Measurements from ENCODE around the gene NFASC.

The NFASC gene

DNA sequence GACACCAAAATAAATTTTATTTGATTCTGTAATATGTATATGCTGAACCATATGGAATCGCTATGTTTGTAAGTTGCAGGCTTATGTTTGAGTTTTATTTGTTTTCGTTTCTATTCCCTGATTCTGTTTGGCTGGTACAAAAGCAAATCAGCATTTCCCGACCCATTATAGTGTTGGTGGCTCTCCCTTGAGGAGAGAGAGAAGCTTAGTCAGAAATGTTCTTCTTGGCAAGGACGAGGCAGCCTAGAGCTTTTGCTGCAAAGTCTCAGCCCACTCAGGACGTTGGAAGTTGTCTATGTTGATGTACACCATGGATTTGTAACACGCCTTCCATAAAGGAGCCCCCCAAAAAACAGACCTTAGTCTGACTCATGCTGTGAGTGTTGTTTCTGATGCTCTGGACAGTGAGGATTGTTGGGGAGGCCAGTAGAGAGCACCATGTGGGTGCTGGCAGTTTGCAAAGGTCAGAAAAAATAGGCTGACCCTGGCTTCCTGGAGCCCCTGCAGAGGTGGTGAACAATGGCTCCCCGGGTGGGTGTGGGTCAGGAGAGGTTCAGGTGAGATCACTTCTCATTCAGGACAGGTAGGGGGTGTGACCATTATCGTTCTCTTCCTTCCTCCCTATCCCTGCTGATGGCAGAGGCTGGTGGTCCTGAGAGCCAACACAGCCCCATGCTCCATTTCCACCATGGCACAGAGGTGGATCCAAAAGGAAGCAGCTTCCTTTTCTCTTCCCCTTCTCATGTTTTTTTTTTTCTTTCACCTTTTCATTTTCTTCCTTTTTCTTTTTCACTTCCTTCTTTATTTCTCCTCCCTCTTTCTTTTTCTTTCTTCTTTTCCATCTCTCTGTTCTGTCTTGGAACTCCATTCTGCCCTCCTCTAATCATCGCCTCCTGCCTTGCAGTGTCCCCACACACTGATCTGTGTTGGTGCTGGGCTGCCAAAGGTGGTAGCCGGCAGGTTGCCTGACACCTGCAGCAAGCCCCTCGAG is 88.0 kb downstream of the NFASC start:
- DNase-seq (ENCODE audit: insufficient read length, low spot score) = no peak
- FAIRE-seq = no peak
- TF ChIP-seq POLR2A (IDR thresholded peaks at IDR 0.05; ENCODE audit: low read depth, low read length) = no peak
- TF ChIP-seq PAX5 (IDR thresholded peaks at IDR 0.05; ENCODE audit: insufficient read depth, low read length, severe bottlenecking) = no peak
- no peak for TF ChIP-seq TAF1 (IDR thresholded peaks at IDR 0.05; ENCODE audit: low read depth, low read length)
- no peak for TF ChIP-seq SPI1 (IDR thresholded peaks at IDR 0.05; ENCODE audit: low read depth, low read length)
- TF ChIP-seq POU2F2 (IDR thresholded peaks at IDR 0.05; ENCODE audit: low read depth, low read length) = no peak
- TF ChIP-seq POLR2AphosphoS5 (IDR thresholded peaks at IDR 0.05; ENCODE audit: low read depth, low read length) = no peak

DNA sequence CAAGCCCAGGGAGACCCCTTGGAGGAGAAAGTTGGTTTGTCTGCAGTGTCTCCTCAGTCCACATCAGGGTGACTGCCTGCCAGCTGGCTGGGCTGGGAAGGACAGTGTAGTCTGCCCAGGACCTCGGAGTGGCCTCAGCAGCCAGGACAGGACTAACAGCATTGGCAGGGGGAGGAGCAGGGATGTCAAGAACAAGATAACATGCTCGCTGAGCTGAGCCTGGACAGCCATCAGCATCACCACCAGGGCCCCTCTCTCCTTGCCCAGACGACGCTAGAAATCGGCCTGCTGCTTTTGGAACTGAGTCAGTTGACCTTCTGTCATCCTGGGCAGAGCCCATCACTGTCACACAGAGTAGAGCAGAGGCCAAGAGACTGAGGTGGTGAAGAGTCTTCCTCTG is 88.7 kb downstream of the NFASC start:
- TF ChIP-seq POLR2A (IDR thresholded peaks at IDR 0.05; ENCODE audit: low read depth, low read length) = no peak
- no peak for TF ChIP-seq SPI1 (IDR thresholded peaks at IDR 0.05; ENCODE audit: low read depth, low read length)
- no peak for TF ChIP-seq TAF1 (IDR thresholded peaks at IDR 0.05; ENCODE audit: low read depth, low read length)
- TF ChIP-seq POLR2AphosphoS5 (IDR thresholded peaks at IDR 0.05; ENCODE audit: low read depth, low read length) = no peak
- TF ChIP-seq PAX5 (IDR thresholded peaks at IDR 0.05; ENCODE audit: insufficient read depth, low read length, severe bottlenecking) = no peak
- TF ChIP-seq POU2F2 (IDR thresholded peaks at IDR 0.05; ENCODE audit: low read depth, low read length) = no peak
- DNase-seq (ENCODE audit: insufficient read length, low spot score) = no peak
- no peak for FAIRE-seq

DNA sequence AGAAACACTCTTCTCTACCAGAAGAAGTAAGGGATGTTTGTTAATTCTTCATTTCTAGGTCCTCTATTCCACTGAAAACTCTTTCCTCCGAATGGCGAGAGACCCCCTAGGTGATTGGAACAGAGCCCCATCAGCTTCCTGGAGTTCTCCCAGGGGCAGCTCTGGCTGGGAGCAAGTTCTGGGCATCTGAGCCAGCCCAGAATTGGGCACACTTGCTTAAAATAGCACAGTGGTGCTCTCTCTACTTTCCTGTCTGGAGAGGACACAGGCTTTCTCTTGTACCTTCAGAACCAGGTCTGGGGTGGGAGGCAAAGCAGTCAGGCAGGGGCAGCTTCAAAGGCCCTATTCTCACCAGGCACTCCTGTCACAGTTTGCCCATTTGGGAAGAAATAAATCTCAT is 89.2 kb downstream of the NFASC start:
- FAIRE-seq (no peak), DNase-seq (ENCODE audit: insufficient read length, low spot score) (no peak)
- no peak for TF ChIP-seq PAX5 (IDR thresholded peaks at IDR 0.05; ENCODE audit: insufficient read depth, low read length, severe bottlenecking)
- TF ChIP-seq POLR2A (IDR thresholded peaks at IDR 0.05; ENCODE audit: low read depth, low read length) = no peak
- no peak for TF ChIP-seq SPI1 (IDR thresholded peaks at IDR 0.05; ENCODE audit: low read depth, low read length)
- TF ChIP-seq POU2F2 (IDR thresholded peaks at IDR 0.05; ENCODE audit: low read depth, low read length) = no peak
- TF ChIP-seq POLR2AphosphoS5 (IDR thresholded peaks at IDR 0.05; ENCODE audit: low read depth, low read length) = no peak
- TF ChIP-seq TAF1 (IDR thresholded peaks at IDR 0.05; ENCODE audit: low read depth, low read length) = no peak

DNA sequence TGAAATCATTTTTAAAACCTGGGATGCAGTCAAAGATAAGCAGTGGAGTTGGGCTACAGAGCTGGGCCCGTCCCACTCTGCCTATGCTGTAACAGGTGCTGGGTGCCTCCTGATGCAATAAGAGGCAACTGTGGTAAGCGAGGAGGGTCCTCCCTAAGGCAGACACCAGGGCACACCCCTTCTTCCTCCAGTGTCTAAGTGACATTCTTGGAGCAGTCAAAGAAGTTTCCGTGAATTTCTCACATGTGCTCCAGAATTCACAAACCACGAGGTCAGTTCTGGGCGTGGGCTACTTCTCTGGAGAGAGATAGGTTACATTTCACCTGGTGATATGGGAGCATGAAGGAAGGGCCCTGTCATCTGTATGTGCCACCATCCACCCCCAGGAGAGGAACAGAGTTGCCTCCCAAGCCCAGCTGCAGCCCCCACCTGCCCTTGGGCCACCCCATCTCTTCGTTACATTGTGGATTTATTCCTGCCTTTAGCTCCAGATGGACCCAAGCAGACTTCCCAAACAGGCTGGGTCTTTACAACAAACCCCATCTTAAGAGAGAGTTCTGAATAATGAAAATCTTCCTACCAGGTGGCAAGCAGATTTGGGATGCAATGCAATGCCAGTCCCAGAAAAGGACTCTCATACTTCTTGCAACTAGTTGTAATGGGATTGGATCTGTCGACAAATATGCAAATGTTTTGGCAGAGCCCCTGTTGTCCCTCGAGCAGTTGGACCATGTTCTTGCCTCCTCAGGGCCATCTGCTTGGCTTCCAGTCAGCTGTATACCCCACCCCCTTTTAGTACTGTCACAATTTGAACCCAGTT is 89.9 kb downstream of the NFASC start:
- DNase-seq (ENCODE audit: insufficient read length, low spot score) (no peak), FAIRE-seq (no peak)
- TF ChIP-seq TAF1 (IDR thresholded peaks at IDR 0.05; ENCODE audit: low read depth, low read length) = no peak

DNA sequence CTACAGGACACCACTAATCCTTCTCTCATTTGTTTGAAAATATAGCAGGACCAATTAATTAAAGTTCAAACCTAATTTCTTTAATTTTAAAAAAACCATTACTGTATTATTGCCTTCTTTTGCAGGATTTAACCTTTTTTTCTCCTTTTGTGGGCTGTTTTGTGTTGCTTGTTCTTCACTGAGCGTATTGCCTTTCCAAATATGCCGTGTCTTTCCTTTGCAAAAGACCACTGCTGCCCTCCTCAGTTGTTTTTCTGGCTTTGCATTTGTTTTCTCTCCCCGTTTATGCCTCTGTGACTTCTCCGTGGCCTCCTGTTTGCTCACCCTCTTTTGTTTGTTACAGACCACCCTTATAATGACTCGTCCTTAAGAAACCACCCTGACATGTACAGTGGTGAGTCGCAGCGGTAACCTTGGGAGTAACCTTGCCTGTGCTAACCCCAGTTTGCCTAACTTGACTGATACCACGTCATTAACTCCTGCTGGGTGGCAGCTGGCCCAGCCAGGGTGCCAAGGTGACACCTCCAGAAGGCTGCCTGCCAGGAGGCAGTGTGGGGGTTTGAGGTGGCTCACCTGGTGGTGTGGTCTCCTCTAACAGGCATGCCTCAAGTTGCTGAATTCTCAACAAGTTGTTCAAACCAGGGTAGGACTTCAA is 91.2 kb downstream of the NFASC start:
- DNase-seq (ENCODE audit: insufficient read length, low spot score) = no peak
- TF ChIP-seq SPI1 (IDR thresholded peaks at IDR 0.05; ENCODE audit: low read depth, low read length) (no peak), POU2F2 (IDR thresholded peaks at IDR 0.05; ENCODE audit: low read depth, low read length) (no peak), POLR2AphosphoS5 (IDR thresholded peaks at IDR 0.05; ENCODE audit: low read depth, low read length) (no peak), POLR2A (IDR thresholded peaks at IDR 0.05; ENCODE audit: low read depth, low read length) (no peak), TAF1 (IDR thresholded peaks at IDR 0.05; ENCODE audit: low read depth, low read length) (no peak), PAX5 (IDR thresholded peaks at IDR 0.05; ENCODE audit: insufficient read depth, low read length, severe bottlenecking) (no peak)
- FAIRE-seq = no peak

DNA sequence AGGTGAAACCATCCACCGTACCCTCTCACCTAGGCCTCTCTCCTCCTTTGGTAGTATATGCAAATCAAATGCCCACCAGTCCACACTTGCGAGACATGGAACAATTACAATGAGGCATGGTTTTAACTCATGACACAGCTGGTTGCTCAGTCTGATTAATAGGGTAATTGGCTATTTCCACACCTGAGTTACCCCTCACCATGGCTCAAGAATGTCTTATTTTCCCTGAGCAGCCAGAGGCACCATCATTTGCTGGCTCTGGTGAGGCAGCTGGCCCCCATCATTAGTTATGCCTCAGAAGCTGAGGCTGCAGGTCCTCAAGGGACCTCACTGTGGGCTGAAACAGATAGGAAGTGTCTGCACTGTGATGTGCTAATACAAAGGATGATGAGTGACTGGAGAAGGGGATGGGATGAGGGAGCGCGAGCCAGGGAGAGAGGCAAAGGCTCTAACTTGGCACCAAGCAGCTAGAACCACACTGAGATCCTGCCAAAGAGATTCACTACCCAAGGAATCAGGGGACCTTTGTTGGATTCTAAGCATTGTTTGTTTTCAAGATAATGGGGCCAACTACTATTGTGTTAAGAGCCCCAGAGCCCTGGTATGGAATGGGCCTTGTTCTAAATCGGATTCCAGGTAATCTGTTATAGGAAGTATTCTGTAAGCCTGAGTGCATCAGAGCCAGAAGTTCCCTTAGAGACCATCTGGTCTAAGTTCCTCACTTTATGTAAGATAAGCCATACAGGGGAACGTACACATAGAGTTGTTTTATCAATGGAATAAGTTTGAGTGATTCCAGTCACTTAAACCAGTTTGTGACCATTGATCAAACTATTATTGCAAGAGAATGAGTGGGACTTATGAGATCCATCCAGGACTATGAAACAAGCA is 92.3 kb downstream of the NFASC start:
- TF ChIP-seq POU2F2 (IDR thresholded peaks at IDR 0.05; ENCODE audit: low read depth, low read length) (no peak), SPI1 (IDR thresholded peaks at IDR 0.05; ENCODE audit: low read depth, low read length) (no peak), POLR2AphosphoS5 (IDR thresholded peaks at IDR 0.05; ENCODE audit: low read depth, low read length) (no peak), POLR2A (IDR thresholded peaks at IDR 0.05; ENCODE audit: low read depth, low read length) (no peak), PAX5 (IDR thresholded peaks at IDR 0.05; ENCODE audit: insufficient read depth, low read length, severe bottlenecking) (no peak), TAF1 (IDR thresholded peaks at IDR 0.05; ENCODE audit: low read depth, low read length) (no peak)
- FAIRE-seq (peak; percentile 58), DNase-seq (ENCODE audit: insufficient read length, low spot score) (no peak)

DNA sequence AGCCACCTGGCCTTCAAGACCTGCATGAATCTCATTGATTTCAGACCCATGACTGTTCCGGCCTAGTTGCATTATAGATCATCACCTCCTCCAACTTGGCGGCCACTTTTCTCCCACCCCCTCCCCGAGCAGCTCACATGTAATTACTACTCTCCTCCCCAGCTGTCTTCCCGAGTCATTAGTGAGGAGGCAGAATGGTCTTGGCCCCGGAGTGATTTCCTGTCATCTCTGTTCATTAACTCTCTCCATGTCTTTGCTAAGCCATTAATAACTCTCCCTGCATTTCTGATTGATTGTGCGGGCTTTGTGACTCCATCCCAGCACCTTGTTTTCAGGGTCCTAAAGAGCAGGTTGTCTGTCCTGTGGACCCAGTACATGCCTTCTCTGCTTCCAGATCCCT is 96.8 kb downstream of the NFASC start:
- DNase-seq (ENCODE audit: insufficient read length, low spot score) (no peak), FAIRE-seq (no peak)
- no peak for TF ChIP-seq PAX5 (IDR thresholded peaks at IDR 0.05; ENCODE audit: insufficient read depth, low read length, severe bottlenecking)
- TF ChIP-seq POLR2AphosphoS5 (IDR thresholded peaks at IDR 0.05; ENCODE audit: low read depth, low read length) = no peak
- no peak for TF ChIP-seq TAF1 (IDR thresholded peaks at IDR 0.05; ENCODE audit: low read depth, low read length)
- TF ChIP-seq SPI1 (IDR thresholded peaks at IDR 0.05; ENCODE audit: low read depth, low read length) = no peak
- no peak for TF ChIP-seq POLR2A (IDR thresholded peaks at IDR 0.05; ENCODE audit: low read depth, low read length)
- TF ChIP-seq POU2F2 (IDR thresholded peaks at IDR 0.05; ENCODE audit: low read depth, low read length) = no peak

DNA sequence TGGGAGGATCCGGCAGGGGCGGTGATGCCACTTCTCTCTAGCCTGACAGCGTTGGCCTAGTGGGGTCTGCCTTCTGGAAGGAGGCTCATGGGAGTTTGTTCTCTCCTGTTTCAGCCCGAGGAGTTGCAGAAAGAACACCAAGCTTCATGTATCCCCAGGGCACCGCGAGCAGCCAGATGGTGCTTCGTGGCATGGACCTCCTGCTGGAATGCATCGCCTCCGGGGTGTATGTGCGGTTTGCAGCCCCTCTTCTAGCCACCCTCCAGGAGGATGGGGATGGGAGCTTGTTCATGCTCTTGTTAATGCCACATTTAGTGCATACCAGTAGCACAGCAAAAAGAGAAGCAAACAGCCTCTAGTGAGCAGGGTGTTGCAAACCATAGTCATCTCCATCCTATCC is 97.5 kb downstream of the NFASC start:
- no peak for TF ChIP-seq PAX5 (IDR thresholded peaks at IDR 0.05; ENCODE audit: insufficient read depth, low read length, severe bottlenecking)
- no peak for TF ChIP-seq POU2F2 (IDR thresholded peaks at IDR 0.05; ENCODE audit: low read depth, low read length)
- TF ChIP-seq TAF1 (IDR thresholded peaks at IDR 0.05; ENCODE audit: low read depth, low read length) = no peak
- no peak for TF ChIP-seq POLR2A (IDR thresholded peaks at IDR 0.05; ENCODE audit: low read depth, low read length)
- TF ChIP-seq POLR2AphosphoS5 (IDR thresholded peaks at IDR 0.05; ENCODE audit: low read depth, low read length) = no peak
- no peak for TF ChIP-seq SPI1 (IDR thresholded peaks at IDR 0.05; ENCODE audit: low read depth, low read length)
- DNase-seq (ENCODE audit: insufficient read length, low spot score) (no peak), FAIRE-seq (no peak)
